ENCODE results near the gene EHD4. TPM values are rescaled to one million over a fixed set of nuclear protein-coding genes. Genes with fewer than 3 reads are reported as not detected.

Gene EHD4
- total and polyA plus RNA-seq, 9 of the 15 experiments (the other 6 are each of a cell fraction or from before 2014, with no cell fraction given), result 0.89 to 10.3 (median 6.4) TPM

DNA sequence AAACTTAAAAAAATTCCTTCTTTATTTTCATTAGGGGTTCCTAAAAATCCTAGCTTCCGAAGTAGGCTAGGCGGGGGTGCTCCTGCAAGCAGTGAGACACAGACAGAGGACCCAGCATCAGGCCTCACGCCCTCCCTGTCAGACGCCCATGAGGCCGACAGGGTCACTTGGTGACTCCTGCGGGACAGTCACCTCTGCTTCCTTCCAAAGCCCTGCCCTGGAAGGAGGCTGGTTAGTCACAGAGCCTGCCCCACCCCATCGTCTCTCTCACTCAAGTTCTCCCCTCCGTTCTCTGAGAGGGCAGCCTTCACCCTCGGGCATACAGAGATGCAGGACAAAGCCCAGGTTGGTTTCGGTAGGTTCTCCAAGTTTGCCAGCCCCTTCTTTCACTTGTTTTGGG, 38.6 kb downstream of the EHD4 start:
- TF ChIP-seq, protein P1, sequence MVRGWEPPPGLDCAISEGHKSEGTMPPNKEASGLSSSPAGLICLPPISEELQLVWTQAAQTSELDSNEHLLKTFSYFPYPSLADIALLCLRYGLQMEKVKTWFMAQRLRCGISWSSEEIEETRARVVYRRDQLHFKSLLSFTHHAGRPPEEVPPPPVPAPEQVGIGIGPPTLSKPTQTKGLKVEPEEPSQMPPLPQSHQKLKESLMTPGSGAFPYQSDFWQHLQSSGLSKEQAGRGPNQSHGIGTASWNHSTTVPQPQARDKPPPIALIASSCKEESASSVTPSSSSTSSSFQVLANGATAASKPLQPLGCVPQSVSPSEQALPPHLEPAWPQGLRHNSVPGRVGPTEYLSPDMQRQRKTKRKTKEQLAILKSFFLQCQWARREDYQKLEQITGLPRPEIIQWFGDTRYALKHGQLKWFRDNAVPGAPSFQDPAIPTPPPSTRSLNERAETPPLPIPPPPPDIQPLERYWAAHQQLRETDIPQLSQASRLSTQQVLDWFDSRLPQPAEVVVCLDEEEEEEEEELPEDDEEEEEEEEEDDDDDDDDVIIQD (CRISPR knock-in tag; IDR thresholded peaks at IDR 0.05), result no peak
- TF ChIP-seq RBM25 (IDR thresholded peaks at IDR 0.05; ENCODE audit: low read depth, low read length, severe bottlenecking) (no peak), RFX1 (IDR thresholded peaks at IDR 0.05) (no peak), NRF1 (conservative IDR thresholded peaks at IDR 0.05 in 1 of 2, IDR thresholded peaks at IDR 0.05 in 1 of 2) (no peak), TSC22D4 (tag; IDR thresholded peaks at IDR 0.05) (no peak), ILF3 (IDR thresholded peaks at IDR 0.05; ENCODE audit: borderline replicate concordance) (no peak)
- Histone ChIP-seq H3K27ac (ENCODE audit: extremely low read depth, low read depth, low read length) (no peak overlapping the region), H3K4me1 (replicated peaks in 1 of 2; ENCODE audit: control insufficient read depth in 2 of 2, insufficient read depth in 2 of 2, low read length in 2 of 2) (peaks cover 3 to 13% of the 10 kb centered on the region in 2 experiments; a peak in 4 of 5 replicates), H2AFZ (ENCODE audit: low read depth, low read length) (no peak overlapping the region), H3K9me1 (ENCODE audit: control insufficient read depth, insufficient read depth, low read length) (no peaks in the 10 kb centered on the region), H3K27me3 (ENCODE audit: control insufficient read depth in 2 of 2, insufficient read depth in 2 of 2, low read length in 2 of 2) (no peaks in the 10 kb centered on the region), H3K4me2 (ENCODE audit: insufficient read depth, low read length) (no peak overlapping the region), H3K36me3 (ENCODE audit: control insufficient read depth, insufficient read depth, low read length) (peaks cover 4% of the 10 kb centered on the region; the same call in 2 of the 3 replicates), H3K9me3 (replicated peaks; ENCODE audit: control insufficient read depth, insufficient read depth, low read depth, low read length) (no peaks in the 10 kb centered on the region), H3K9ac (ENCODE audit: insufficient read depth in 1 of 2, low read depth in 2 of 2, low read length in 2 of 2) (no peak overlapping the region), H4K20me1 (replicated peaks; ENCODE audit: control insufficient read depth, insufficient read depth, low read length) (no peaks in the 10 kb centered on the region), H3K79me2 (ENCODE audit: control insufficient read depth, insufficient read depth, low read length) (no peaks in the 10 kb centered on the region), H3K4me3 (no peak overlapping the region)
- no peak for DNase-seq (ENCODE audit: extremely low read depth in 1 of 4, low spot score in 3 of 4)
- 41% methylated on average over 9 of the region's 10 CpGs for WGBS (ENCODE audit: insufficient coverage, low coverage, missing lambda C conversion rate)
- BruUV-seq (replicated peaks), result no TSS peak
- in situ Hi-C loops (cut with MboI), result no loop called here
- ChIA-PET POLR2A (interaction anchor here (0.6 kb wide), 1 partner anchor 754 kb away, joined by 3 read pairs; no protein-coding TSS in a partner anchor), CTCF (ENCODE audit: low intra/inter-chr PET ratio) (no interaction called here)
- peak; percentile 52 for ATAC-seq
- intact Hi-C loops (cut with micrococcal nuclease), result no loop called here
- no peak for FAIRE-seq

Data from K562 (cell line).